GM12874 (cell line): Measurements from ENCODE around the gene NCAM2.
A peak's percentile ranks its signal among the peaks of the same experiment; 100 is the strongest.

Source experiments
- CTCF ChIP-seq: IDR thresholded peaks from 2 replicates; pipeline ENCODE4 v1.5.1; 2011; ENCODE audit warnings: low read depth, mild to moderate bottlenecking, control low read depth, low read length, moderate library complexity; ENCODE audit not compliant: insufficient read depth

NCAM2 gene

GRCh38 chr21:20997636-20998455, at the start of gene NCAM2:
Gene NCAM2, plus strand, starts transcription at chr21:20998409.
- TF ChIP-seq CTCF = no peak

GRCh38 chr21:20949884-20950283, 48.3 kb upstream of the NCAM2 start:
- no peak for TF ChIP-seq CTCF

- TF ChIP-seq CTCF = no peak
These were observed 32.4 kb upstream of the NCAM2 start for GRCh38 chr21:20965816-20966215.

- no peak for TF ChIP-seq CTCF
These were observed 29.8 kb upstream of the NCAM2 start for GRCh38 chr21:20968391-20968790.

GRCh38 chr21:20970691-20971090, 27.5 kb upstream of the NCAM2 start:
- no peak for TF ChIP-seq CTCF

- TF ChIP-seq CTCF = peak; percentile 12; the same call in 1 of the 2 replicates
These were observed 26.8 kb upstream of the NCAM2 start for GRCh38 chr21:20971296-20971921.

GRCh38 chr21:20994790-20995189, 3.4 kb upstream of the NCAM2 start:
- TF ChIP-seq CTCF = no peak
